ENCODE results near the gene GTF3C1. TPM values are rescaled to one million over a fixed set of nuclear protein-coding genes. Genes with fewer than 3 reads are reported as not detected.

The GTF3C1 gene
- total RNA-seq, 1 donor from 2014 or later: 69.2 TPM

DNA sequence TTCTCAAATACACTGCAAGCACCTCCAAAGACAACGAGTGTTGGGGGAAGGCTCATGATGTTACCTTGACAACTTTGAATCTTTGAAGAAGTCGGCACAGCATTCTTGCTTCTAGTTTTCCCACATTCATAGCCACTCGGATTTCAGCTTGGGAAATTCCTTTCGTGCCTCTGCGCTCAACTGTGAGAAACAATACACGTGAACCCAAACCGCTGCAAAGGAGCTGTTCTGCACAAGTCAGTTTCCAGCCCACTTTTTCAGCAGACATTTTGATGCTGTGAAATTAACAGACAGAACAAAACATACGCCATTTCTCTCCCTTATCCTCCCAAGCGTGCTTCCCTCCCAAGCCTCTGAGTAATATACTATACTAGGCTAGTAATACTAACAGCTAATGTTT, 41.2 kb downstream of the GTF3C1 start:
- TF ChIP-seq CTCF (IDR thresholded peaks at IDR 0.05): no peak
- Mint-ChIP-seq H3K4me1 (ENCODE audit: low read depth) (no peaks in the 10 kb centered on the region), H3K27ac (ENCODE audit: unreplicated experiment) (no peak overlapping the region), H3K36me3 (ENCODE audit: low read depth) (peaks cover 57% of the 10 kb centered on the region), H3K27me3 (ENCODE audit: low read depth) (no peaks in the 10 kb centered on the region), H3K9me3 (ENCODE audit: low read depth) (no peaks in the 10 kb centered on the region), H3K4me3 (ENCODE audit: unreplicated experiment) (no peak overlapping the region)
- DNase-seq (ENCODE audit: low spot score): no peak

DNA sequence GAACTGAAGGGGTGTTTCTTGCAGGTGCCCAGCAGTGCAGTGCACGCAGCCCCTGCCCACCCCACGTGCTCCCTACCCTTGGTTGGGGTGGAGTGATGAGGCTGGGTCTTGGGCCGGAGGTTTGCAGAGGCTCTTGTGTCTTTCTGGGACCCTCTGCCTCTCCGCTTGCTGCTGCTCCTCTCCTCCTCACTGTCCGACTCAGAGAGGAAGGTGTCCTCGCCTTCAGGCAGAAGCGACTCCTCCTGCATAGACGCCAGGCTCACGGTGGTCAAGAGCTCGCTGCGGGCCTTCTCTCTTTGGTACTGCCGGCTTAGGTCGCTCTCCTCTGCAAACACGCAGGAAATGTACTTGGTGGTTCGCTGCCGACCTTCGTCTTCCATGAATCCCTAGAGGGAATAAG, 42.9 kb downstream of the GTF3C1 start:
- no peak for DNase-seq (ENCODE audit: low spot score)
- no peak for TF ChIP-seq CTCF (IDR thresholded peaks at IDR 0.05)
- peaks cover 59% of the 10 kb centered on the region for H3K36me3 Mint-ChIP-seq (ENCODE audit: low read depth)
- H3K27me3 Mint-ChIP-seq (ENCODE audit: low read depth): no peaks in the 10 kb centered on the region
- no peak overlapping the region for H3K4me3 Mint-ChIP-seq (ENCODE audit: unreplicated experiment)
- H3K9me3 Mint-ChIP-seq (ENCODE audit: low read depth): no peaks in the 10 kb centered on the region
- no peak overlapping the region for H3K27ac Mint-ChIP-seq (ENCODE audit: unreplicated experiment)
- H3K4me1 Mint-ChIP-seq (ENCODE audit: low read depth): no peaks in the 10 kb centered on the region

DNA sequence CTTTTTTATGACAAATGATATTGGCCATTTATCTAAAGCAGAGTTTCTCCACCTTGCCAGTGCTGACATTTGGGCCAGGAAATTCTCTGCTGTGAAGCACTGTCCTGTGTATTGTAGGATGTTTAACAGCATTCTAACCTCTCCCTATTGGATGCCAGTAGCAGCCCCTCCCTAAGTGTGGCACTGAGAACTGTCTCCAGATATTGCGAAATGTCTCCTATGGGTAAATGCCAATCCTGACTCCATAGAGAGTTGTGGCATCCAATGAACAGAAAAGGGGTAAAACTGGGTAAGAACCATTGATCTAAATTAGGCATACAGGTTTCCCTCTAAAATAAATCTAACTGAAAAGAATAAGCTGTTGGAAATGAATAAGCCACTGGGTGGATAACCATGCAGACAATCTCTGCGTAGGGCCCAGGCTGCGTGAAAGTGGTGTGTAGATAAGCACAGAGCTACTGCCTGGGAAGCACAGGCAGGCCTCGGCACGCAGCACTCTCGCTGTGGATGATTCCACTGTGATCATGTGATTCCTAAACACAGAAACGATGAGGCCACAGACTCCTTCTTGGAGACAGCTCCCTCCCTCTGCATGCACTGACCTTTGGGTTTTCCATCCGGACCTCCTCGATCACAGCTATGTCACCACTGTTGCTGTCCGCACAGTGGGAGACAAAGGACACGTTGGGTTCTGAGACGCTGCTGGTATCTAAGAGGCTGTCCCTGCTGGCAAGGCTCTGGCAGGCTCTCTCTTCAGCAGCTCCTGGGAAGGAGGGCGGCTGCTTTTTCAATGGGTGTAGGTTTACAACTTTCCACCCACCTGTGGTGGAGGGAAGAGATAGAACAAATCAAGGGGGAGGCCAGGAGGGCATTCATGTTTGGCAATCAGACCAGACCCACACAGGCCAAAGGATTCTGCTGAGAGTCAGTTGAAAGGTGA, 44.1 kb downstream of the GTF3C1 start:
- Mint-ChIP-seq H3K36me3 (ENCODE audit: low read depth) (peaks cover 65% of the 10 kb centered on the region), H3K9me3 (ENCODE audit: low read depth) (no peaks in the 10 kb centered on the region), H3K4me1 (ENCODE audit: low read depth) (no peaks in the 10 kb centered on the region), H3K4me3 (ENCODE audit: unreplicated experiment) (no peak overlapping the region), H3K27me3 (ENCODE audit: low read depth) (no peaks in the 10 kb centered on the region), H3K27ac (ENCODE audit: unreplicated experiment) (peak overlapping the region; percentile 49)
- TF ChIP-seq CTCF (IDR thresholded peaks at IDR 0.05): no peak
- DNase-seq (ENCODE audit: low spot score): no peak

DNA sequence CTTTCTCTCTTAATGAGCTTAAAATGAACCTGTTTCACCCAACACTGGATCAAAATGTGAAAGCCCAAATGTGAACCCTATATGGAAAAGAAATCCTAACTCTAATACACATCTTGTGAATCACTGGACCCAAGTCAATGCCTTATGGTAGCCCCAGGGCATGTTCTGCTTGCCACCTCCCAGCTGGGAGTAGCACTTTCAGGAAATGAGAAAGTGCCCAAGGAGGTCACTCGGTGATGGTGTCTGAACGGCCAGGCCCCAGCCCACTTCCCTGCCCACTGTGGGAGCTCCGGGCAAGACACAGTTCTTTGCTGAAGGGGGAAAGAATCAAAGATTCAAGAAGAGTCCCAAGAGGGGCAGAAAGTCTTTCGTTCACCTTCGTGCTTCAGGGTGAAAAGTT, 46.1 kb downstream of the GTF3C1 start:
- no peak overlapping the region for H3K4me3 Mint-ChIP-seq (ENCODE audit: unreplicated experiment)
- H3K27me3 Mint-ChIP-seq (ENCODE audit: low read depth): no peaks in the 10 kb centered on the region
- H3K27ac Mint-ChIP-seq (ENCODE audit: unreplicated experiment): no peak overlapping the region
- TF ChIP-seq CTCF (IDR thresholded peaks at IDR 0.05): no peak
- H3K36me3 Mint-ChIP-seq (ENCODE audit: low read depth): peaks cover 71% of the 10 kb centered on the region
- H3K4me1 Mint-ChIP-seq (ENCODE audit: low read depth): no peaks in the 10 kb centered on the region
- DNase-seq (ENCODE audit: low spot score): no peak
- H3K9me3 Mint-ChIP-seq (ENCODE audit: low read depth): no peaks in the 10 kb centered on the region

DNA sequence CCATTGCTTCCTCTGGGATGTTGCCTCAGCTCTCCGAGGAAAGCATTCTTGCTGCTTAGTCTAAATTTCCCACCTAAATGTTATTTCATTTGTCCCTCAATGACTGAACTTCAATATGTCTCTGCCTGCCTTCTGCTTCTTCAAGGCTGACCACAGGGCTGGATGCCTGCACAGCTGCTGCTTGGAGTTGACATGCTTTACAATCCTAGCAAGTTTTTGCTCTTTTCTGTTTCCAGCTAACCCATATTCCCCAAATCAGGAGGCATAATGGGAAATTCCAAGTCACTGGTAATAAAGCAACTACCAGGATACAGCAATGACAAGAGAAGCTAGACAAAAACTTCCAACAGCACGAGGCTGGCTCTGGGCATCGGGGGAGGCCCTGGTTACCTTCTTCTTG, 48.9 kb downstream of the GTF3C1 start:
- no peak overlapping the region for H3K27ac Mint-ChIP-seq (ENCODE audit: unreplicated experiment)
- H3K27me3 Mint-ChIP-seq (ENCODE audit: low read depth): no peaks in the 10 kb centered on the region
- DNase-seq (ENCODE audit: low spot score): no peak
- H3K36me3 Mint-ChIP-seq (ENCODE audit: low read depth): peaks cover 69% of the 10 kb centered on the region
- no peak overlapping the region for H3K4me3 Mint-ChIP-seq (ENCODE audit: unreplicated experiment)
- H3K9me3 Mint-ChIP-seq (ENCODE audit: low read depth): no peaks in the 10 kb centered on the region
- TF ChIP-seq CTCF (IDR thresholded peaks at IDR 0.05): no peak
- H3K4me1 Mint-ChIP-seq (ENCODE audit: low read depth): no peaks in the 10 kb centered on the region

Data from chondrocyte (in vitro differentiated cells).